Mammary epithelial cell (primary cell): ENCODE results near the gene ZNF865.

Experiments
- EZH2 ChIP-seq: IDR thresholded peaks from 2 replicates; pipeline ENCODE4 v1.6.1; 2012; ENCODE audit warnings: low read length, inconsistent platforms, borderline replicate concordance
- TF ChIP-seq, protein P1 (sequence below), 2 donors: IDR thresholded peaks in 1 of 2; conservative IDR thresholded peaks in 1 of 2; 2 replicates each; pipeline ENCODE4 v1.5.1; 2011 to 2012; ENCODE audit warnings: inconsistent platforms in 2 of 2, low read length in 2 of 2, mild to moderate bottlenecking in 2 of 2, control low read depth in 1 of 2, low read depth in 1 of 2; ENCODE audit not compliant: insufficient read depth in 1 of 2; ENCODE audit errors: extremely low read depth in 1 of 2

DNA sequence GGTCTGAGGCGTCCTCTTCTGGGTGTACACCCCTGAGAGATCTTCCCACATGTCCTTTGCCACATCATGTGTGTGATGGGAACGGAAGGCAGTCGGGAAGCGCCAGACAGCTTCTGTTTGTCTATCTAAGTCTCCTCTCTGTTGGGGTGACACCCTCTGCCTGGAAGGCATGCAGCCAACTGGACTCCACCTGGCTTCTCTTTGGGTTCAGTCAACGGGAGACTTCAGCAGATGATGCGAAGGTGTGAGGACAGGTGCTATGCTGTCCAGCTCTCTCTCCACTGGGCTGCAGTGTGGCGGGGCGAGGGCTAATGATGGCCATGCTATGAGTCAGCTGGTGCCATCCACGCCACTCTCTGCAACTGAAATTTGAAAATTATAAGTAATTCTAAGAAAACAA lies 45.8 kb upstream of the ZNF865 start:
- TF ChIP-seq EZH2 = no peak
- TF ChIP-seq, protein P1, sequence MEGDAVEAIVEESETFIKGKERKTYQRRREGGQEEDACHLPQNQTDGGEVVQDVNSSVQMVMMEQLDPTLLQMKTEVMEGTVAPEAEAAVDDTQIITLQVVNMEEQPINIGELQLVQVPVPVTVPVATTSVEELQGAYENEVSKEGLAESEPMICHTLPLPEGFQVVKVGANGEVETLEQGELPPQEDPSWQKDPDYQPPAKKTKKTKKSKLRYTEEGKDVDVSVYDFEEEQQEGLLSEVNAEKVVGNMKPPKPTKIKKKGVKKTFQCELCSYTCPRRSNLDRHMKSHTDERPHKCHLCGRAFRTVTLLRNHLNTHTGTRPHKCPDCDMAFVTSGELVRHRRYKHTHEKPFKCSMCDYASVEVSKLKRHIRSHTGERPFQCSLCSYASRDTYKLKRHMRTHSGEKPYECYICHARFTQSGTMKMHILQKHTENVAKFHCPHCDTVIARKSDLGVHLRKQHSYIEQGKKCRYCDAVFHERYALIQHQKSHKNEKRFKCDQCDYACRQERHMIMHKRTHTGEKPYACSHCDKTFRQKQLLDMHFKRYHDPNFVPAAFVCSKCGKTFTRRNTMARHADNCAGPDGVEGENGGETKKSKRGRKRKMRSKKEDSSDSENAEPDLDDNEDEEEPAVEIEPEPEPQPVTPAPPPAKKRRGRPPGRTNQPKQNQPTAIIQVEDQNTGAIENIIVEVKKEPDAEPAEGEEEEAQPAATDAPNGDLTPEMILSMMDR (conservative IDR thresholded peaks at IDR 0.05 in 1 of 2, IDR thresholded peaks at IDR 0.05 in 1 of 2; ENCODE audit: extremely low read depth in 1 of 2, insufficient read depth in 1 of 2, low read depth in 1 of 2, low read length in 2 of 2) = no peak
